Stimulated activated CD8-positive, alpha-beta memory T cell treated with anti-CD3 and anti-CD28 coated beads, Interleukin-7, amount 100 ng/mL, for 1 hour (primary cell): ENCODE results near the gene VSIG4.
"Not testable (repeated sequence)": the region's sequence is repeated elsewhere in the genome, so short reads cannot be mapped to it uniquely, and the experiment has no call there.

Source experiments
- DNase-seq, 2 donors: peaks; one replicate each; pipeline ENCODE4 v3.0.0-alpha.2; 2020; ENCODE audit warnings: low read depth in 2 of 2

Gene VSIG4

GRCh38 chrX:65977161-65977560 is 62.7 kb downstream of the VSIG4 start:
- DNase-seq = not testable (repeated sequence)

GRCh38 chrX:65976161-65976560 is 63.7 kb downstream of the VSIG4 start:
- DNase-seq = no peak

- not testable (repeated sequence) for DNase-seq
Observed at GRCh38 chrX:65975161-65975751, 64.6 kb downstream of the VSIG4 start.
